Uterus (tissue), 4 donors: Measurements from ENCODE around the gene TBC1D5. TPM values are rescaled to one million over a fixed set of nuclear protein-coding genes. Genes with fewer than 3 reads are reported as not detected.
"Not testable (repeated sequence)": the region's sequence is repeated elsewhere in the genome, so short reads cannot be mapped to it uniquely, and the experiment has no call there.

Experiments
- DNase-seq, 2 donors: peaks; one replicate each; pipeline ENCODE4 v3.0.0-alpha.2; 2019 to 2020
- H3K27ac ChIP-seq, 2 donors: fragments of 200-600 bp; sonication (generic); 1 replicate in 1 of 2; 2 replicates in 1 of 2; pipeline ENCODE4 v1.5.1; 2016 to 2018
- H3K27me3 ChIP-seq, 2 donors: fragments of 200-600 bp; sonication (generic); one replicate each; pipeline ENCODE4 v1.5.1; 2018 to 2019; ENCODE audit warnings: control low read depth in 1 of 2
- H3K36me3 ChIP-seq, 2 donors: fragments of 200-600 bp; sonication (generic); one replicate each; pipeline ENCODE4 v1.5.1; 2019; ENCODE audit warnings: control low read depth in 1 of 2
- H3K4me1 ChIP-seq, 2 donors: fragments of 200-600 bp; sonication (generic); one replicate each; pipeline ENCODE4 v1.5.1; 2018 to 2019; ENCODE audit warnings: control low read depth in 1 of 2
- H3K4me3 ChIP-seq, 2 donors: fragments of 200-600 bp; sonication (generic); 1 replicate in 1 of 2; 2 replicates in 1 of 2; pipeline ENCODE4 v1.5.1; 2018 to 2019; ENCODE audit warnings: mild to moderate bottlenecking in 1 of 2
- H3K9me3 ChIP-seq, 2 donors: fragments of 200-600 bp; sonication (generic); one replicate each; pipeline ENCODE4 v1.5.1; 2019; ENCODE audit warnings: control low read depth in 1 of 2
- CTCF ChIP-seq, 4 experiments: fragments of 200-600 bp in 2 of 4; fragments of 450-650 bp in 2 of 4; sonication (generic) in 2 of 4; IDR thresholded peaks; one replicate each; pipeline ENCODE4 v1.5.1; 2016 to 2019; ENCODE audit warnings: antibody characterized with exemption in 4 of 4, mild to moderate bottlenecking in 2 of 4, moderate library complexity in 1 of 4
- POLR2A ChIP-seq, 2 donors: fragments of 450-650 bp; IDR thresholded peaks; one replicate each; pipeline ENCODE4 v1.6.1; 2016; ENCODE audit warnings: antibody characterized with exemption in 2 of 2, mild to moderate bottlenecking in 1 of 2, moderate library complexity in 1 of 2
- intact Hi-C: fragments of 100-400 bp; cut with DNase I; formaldehyde crosslinking; loops from one replicate; pipeline ENCODE4 v1.15.1; 2023; ENCODE audit warnings: low total_unique reads
- total RNA-seq, 4 donors: library from RNA; depleted of rRNA in 3 of 4; stranded (reverse); fragments of >200 nt in 3 of 4; gene quantifications; one replicate each; pipeline versions ENCODE4 v1.1.0 to v1.2.4, GENCODE V29; 2014 to 2023
- donor health status: DM: yes; HTN: yes; CAD: no.

Gene TBC1D5
- 100 to 1,000 TPM in 1 of 4 donors, 10 to 100 TPM in 3; 34.6 to 189 (median 75.6) TPM for total RNA-seq

GRCh38 chr3:17742102-17742879 is at the start of gene TBC1D5:
TBC1D5 (minus strand) TSS chr3:17742631; CDS start chr3:17508570, 234,061 bp downstream.
- Histone ChIP-seq H3K9me3 (no peaks in the 10 kb centered on the region), H3K27ac (peak within 1 kb of the TSS; percentile 95 to 99), H3K27me3 (no peaks in the 10 kb centered on the region), H3K4me3 (peak within 1 kb of the TSS; percentile 64 to 69), H3K36me3 (no peaks in the 10 kb centered on the region), H3K4me1 (peaks cover 0 to 5% of the 10 kb centered on the region in 2 donors)
- DNase-seq: peak; percentile 95 to 96
- TF ChIP-seq POLR2A (IDR thresholded peaks at IDR 0.05) (peak; percentile 61 to 76), CTCF (IDR thresholded peaks at IDR 0.05) (peak in 1 of 4 experiments; percentile 17)
- intact Hi-C loops: no loop called here

- Histone ChIP-seq H3K4me3 (no peak overlapping the region), H3K27me3 (no peaks in the 10 kb centered on the region), H3K27ac (no peak overlapping the region), H3K4me1 (no peaks in the 10 kb centered on the region), H3K9me3 (no peaks in the 10 kb centered on the region), H3K36me3 (no peaks in the 10 kb centered on the region)
- TF ChIP-seq CTCF (IDR thresholded peaks at IDR 0.05) (no peak), POLR2A (IDR thresholded peaks at IDR 0.05) (no peak)
- intact Hi-C loops: no loop called here
- DNase-seq: no peak
Observed at GRCh38 chr3:17783426-17783825, 41.0 kb upstream of the TBC1D5 start.

DNA sequence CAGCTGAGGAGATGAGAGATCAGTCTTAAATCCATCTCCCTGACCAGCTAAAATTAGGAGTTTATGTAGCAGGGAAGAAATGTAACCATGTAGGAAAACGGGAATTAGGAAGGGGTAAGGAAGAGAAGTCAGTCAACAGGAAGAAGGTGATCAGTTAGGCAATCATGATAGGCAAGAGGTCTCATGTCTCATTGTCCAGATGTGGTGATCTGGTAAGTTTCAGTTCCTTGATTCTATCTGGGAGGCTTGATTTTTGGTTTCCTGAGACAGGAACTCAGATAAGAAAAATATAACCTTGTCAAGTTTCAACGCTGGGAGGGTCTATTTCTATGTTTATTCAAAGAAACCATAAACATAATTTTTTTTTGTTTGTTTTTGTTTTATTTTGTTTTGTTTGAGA is 40.3 kb upstream of the TBC1D5 start:
- TF ChIP-seq POLR2A (IDR thresholded peaks at IDR 0.05) (no peak), CTCF (IDR thresholded peaks at IDR 0.05) (no peak)
- Histone ChIP-seq H3K27ac (no peak overlapping the region), H3K36me3 (no peaks in the 10 kb centered on the region), H3K4me3 (no peak overlapping the region), H3K9me3 (no peaks in the 10 kb centered on the region), H3K4me1 (no peaks in the 10 kb centered on the region), H3K27me3 (no peaks in the 10 kb centered on the region)
- no peak for DNase-seq
- intact Hi-C loops: no loop called here

- H3K4me3 ChIP-seq, H3K9me3 ChIP-seq, H3K4me1 ChIP-seq, H3K27ac ChIP-seq, intact Hi-C loops, H3K27me3 ChIP-seq, DNase-seq, H3K36me3 ChIP-seq: not testable (repeated sequence)
Observed at GRCh38 chr3:17780369-17780768, 37.9 kb upstream of the TBC1D5 start.

DNA sequence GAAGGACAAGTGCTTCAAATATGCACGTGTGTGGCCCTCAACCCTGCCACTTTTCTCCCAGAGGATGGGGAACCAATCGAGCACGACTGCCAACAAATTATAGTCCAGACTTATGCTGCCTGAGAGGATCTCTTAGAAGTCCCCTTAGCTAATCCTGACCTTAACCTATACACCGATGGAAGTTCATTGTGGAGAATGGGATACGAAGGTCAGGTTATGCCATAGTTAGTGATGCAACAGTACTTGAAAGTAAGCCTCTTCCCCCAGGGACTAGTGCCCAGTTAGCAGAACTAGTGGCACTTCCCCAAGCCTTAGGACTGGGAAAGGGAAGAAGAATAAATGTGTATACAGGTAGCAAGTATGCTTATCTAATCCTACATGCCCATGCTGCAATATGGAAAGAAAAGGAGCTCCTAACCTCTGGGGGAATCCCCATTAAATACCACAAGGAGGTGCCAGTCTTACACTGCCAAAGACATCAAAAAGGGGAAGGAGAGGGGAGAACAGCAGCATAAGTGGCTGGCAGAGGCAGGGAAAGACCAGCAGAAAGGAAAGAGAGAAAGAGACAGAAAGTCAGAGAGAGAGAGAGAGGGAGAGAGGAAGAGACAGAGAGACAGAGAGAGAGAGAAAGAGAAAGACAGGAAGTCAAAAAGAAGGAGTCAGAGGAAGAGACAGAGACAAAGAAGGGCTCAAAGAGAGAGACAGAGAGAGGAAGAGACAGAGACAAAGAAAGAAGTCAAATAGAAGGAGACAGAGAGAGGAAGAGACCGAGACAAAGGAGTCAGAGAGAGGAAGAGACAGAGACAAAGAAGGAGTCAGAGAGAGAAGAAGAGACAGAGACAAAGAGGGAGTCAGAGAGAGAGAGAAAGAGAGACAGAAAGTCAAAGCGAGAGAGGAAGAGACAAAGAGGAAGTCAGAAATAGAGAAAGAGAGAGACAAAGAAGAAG is 37.1 kb upstream of the TBC1D5 start:
- H3K36me3 ChIP-seq, H3K4me1 ChIP-seq, intact Hi-C loops, H3K9me3 ChIP-seq, DNase-seq, H3K4me3 ChIP-seq, H3K27me3 ChIP-seq, H3K27ac ChIP-seq: not testable (repeated sequence)

DNA sequence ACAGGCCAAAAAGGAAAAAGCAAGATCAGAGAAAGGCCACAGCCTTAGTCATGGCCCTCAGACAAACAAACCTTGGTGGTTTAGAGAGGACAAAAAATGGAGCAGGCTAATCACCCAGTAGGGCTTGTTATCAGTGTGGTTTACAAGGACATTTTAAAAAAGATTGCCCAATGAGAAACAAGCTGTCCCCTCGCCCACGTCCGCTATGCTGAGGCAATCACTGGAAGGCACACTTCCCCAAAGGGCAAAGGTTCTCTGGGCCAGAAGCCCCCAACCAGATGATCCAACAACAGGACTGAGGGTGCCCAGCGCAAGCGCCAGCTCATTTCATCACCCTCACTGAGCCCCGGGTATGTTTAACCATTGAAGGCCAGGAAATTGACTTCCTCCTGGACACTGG is 34.9 kb upstream of the TBC1D5 start:
- intact Hi-C loops, H3K9me3 ChIP-seq, H3K27ac ChIP-seq, H3K36me3 ChIP-seq, H3K4me1 ChIP-seq, H3K27me3 ChIP-seq, DNase-seq, H3K4me3 ChIP-seq: not testable (repeated sequence)
